Measurements from ENCODE around the gene DNM3. TPM values are rescaled to one million over a fixed set of nuclear protein-coding genes. Genes with fewer than 3 reads are reported as not detected.

DNM3 gene
- total RNA-seq, 6 donors from 2014 or later: 7.1 to 30.4 (median 10.3) TPM

DNA sequence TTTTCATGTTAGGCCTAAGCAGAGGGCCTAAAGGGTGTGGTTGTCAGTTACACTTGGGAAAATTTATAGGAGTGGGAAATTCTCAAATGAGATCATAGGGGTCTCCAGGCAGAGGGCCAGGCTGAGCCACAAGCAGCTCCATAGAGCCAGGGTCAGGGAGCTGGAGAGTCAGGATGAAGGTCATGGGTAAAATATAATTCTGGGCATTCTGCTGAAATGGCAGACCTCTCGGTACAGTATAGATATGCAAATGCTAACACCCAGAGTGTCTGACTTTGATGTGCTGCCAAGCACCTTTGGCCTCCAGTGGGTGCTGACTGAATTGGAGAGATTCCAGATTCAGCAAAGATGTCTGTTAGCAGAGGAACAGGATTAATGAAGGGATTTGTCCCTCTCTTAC lies 40.1 kb downstream of the DNM3 start:
- ATAC-seq (ENCODE audit: low FRiP score in 2 of 2): no peak
- TF ChIP-seq POLR2A (IDR thresholded peaks at IDR 0.05) (no peak), EP300 (IDR thresholded peaks at IDR 0.05) (no peak), POLR2AphosphoS5 (IDR thresholded peaks at IDR 0.05) (no peak), CTCF (IDR thresholded peaks at IDR 0.05) (no peak)
- WGBS, 2 donors: 62 to 78% methylated on average over 1 of the region's 1 CpG
- no peaks in the 10 kb centered on the region for H3K9me3 ChIP-seq
- H3K4me1 ChIP-seq: no peaks in the 10 kb centered on the region
- DNase-seq: no peak
- H3K27ac ChIP-seq: no peak overlapping the region
- H3K27me3 ChIP-seq: no peaks in the 10 kb centered on the region
- H3K36me3 ChIP-seq: no peaks in the 10 kb centered on the region
- H3K4me3 ChIP-seq: no peak overlapping the region

DNA sequence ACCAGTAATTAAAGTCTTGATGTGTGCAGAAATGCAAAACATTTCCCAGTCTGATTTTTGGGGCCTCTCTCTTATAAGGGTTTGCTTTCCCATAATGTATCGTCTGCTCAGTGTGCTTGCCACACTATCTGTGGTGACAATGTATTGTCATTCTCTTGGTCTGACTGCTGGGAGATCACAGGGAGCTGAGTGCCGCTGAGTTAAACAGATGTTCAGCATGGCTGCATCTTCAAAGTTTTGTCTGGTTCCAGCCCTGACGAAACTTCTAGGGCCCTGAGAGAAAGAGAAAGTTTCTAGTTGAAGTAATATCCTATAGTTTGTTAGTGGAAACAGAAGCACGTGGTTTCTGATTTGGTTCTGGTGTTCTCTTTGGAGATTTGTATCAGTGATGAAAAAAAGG lies 42.6 kb downstream of the DNM3 start:
- DNase-seq (no peak), ATAC-seq (ENCODE audit: low FRiP score in 2 of 2) (no peak)
- TF ChIP-seq POLR2AphosphoS5 (IDR thresholded peaks at IDR 0.05) (no peak), POLR2A (IDR thresholded peaks at IDR 0.05) (no peak), CTCF (IDR thresholded peaks at IDR 0.05) (no peak), EP300 (IDR thresholded peaks at IDR 0.05) (no peak)
- 83 to 85% methylated on average over 4 of the region's 4 CpGs for WGBS, 2 donors
- no peak overlapping the region for H3K4me3 ChIP-seq
- H3K27ac ChIP-seq: no peak overlapping the region
- no peaks in the 10 kb centered on the region for H3K36me3 ChIP-seq
- no peaks in the 10 kb centered on the region for H3K9me3 ChIP-seq
- H3K4me1 ChIP-seq: no peaks in the 10 kb centered on the region
- H3K27me3 ChIP-seq: no peaks in the 10 kb centered on the region

DNA sequence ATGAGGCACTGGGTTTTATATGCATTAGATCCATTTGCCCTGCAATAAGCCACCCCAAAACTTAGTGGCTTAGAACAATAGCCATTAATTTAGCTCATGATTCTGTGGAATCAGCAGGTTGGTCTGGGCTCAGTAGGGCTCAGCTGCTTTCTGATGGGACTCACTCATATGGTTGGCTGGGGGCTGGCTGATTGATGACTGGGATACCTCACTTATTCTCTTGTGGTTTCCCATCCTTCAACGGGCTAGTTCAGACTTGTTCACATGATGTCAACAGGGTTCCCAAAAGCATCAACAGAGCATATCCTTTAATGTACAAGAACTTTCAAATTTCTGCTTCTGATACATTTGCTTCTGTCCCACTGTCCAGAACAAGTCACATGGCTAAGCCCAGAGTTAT lies 43.2 kb downstream of the DNM3 start:
- DNase-seq (no peak), ATAC-seq (ENCODE audit: low FRiP score in 2 of 2) (no peak)
- no peak overlapping the region for H3K27ac ChIP-seq
- H3K4me3 ChIP-seq: no peak overlapping the region
- no peaks in the 10 kb centered on the region for H3K36me3 ChIP-seq
- H3K4me1 ChIP-seq: no peaks in the 10 kb centered on the region
- TF ChIP-seq CTCF (IDR thresholded peaks at IDR 0.05): no peak
- TF ChIP-seq POLR2A (IDR thresholded peaks at IDR 0.05): no peak
- no peak for TF ChIP-seq POLR2AphosphoS5 (IDR thresholded peaks at IDR 0.05)
- 61 to 62% methylated on average over 1 of the region's 1 CpG for WGBS, 2 donors
- no peaks in the 10 kb centered on the region for H3K9me3 ChIP-seq
- H3K27me3 ChIP-seq: no peaks in the 10 kb centered on the region

GRCh38 chr1:171890131-171890530 lies 48.8 kb downstream of the DNM3 start:
- H3K4me1 ChIP-seq: no peaks in the 10 kb centered on the region
- TF ChIP-seq EP300 (IDR thresholded peaks at IDR 0.05) (no peak), POLR2AphosphoS5 (IDR thresholded peaks at IDR 0.05) (no peak), CTCF (IDR thresholded peaks at IDR 0.05) (no peak), POLR2A (IDR thresholded peaks at IDR 0.05) (no peak)
- H3K27ac ChIP-seq: no peak overlapping the region
- DNase-seq: no peak
- WGBS, 2 donors: 56 to 63% methylated on average over 1 of the region's 1 CpG
- no peak overlapping the region for H3K4me3 ChIP-seq
- H3K27me3 ChIP-seq: no peaks in the 10 kb centered on the region
- H3K36me3 ChIP-seq: no peaks in the 10 kb centered on the region
- no peak for ATAC-seq (ENCODE audit: low FRiP score in 2 of 2)
- H3K9me3 ChIP-seq: no peaks in the 10 kb centered on the region

- TF ChIP-seq EP300 (IDR thresholded peaks at IDR 0.05) (no peak), CTCF (IDR thresholded peaks at IDR 0.05) (no peak)
Measured at GRCh38 chr1:171896936-171897703, 55.8 kb downstream of the DNM3 start.

More at GRCh38 chr1:171896936-171897703, 55.8 kb downstream of the DNM3 start:
- H3K27ac ChIP-seq: no peak overlapping the region
- WGBS, 2 donors: 94 to 98% methylated on average over 2 of the region's 2 CpGs
- no peak for ATAC-seq (ENCODE audit: low FRiP score in 2 of 2)
- H3K4me3 ChIP-seq: no peak overlapping the region
- no peaks in the 10 kb centered on the region for H3K36me3 ChIP-seq
- no peaks in the 10 kb centered on the region for H3K9me3 ChIP-seq
- DNase-seq: no peak
- H3K27me3 ChIP-seq: no peaks in the 10 kb centered on the region
- peaks cover 0 to 5% (median 0%) of the 10 kb centered on the region in 4 donors for H3K4me1 ChIP-seq
